ENCODE results near the gene POLDIP3.

POLDIP3 gene

GRCh38 chr22:42601879-42602465 lies 12.7 kb downstream of the POLDIP3 start:
- DNase-seq (ENCODE audit: low read depth): no peak
- H3K4me3 ChIP-seq (ENCODE audit: low read depth, low read length): no peak overlapping the region
- TF ChIP-seq CTCF (IDR thresholded peaks at IDR 0.05; ENCODE audit: control insufficient read depth, extremely low read depth, insufficient read depth): no peak

DNA sequence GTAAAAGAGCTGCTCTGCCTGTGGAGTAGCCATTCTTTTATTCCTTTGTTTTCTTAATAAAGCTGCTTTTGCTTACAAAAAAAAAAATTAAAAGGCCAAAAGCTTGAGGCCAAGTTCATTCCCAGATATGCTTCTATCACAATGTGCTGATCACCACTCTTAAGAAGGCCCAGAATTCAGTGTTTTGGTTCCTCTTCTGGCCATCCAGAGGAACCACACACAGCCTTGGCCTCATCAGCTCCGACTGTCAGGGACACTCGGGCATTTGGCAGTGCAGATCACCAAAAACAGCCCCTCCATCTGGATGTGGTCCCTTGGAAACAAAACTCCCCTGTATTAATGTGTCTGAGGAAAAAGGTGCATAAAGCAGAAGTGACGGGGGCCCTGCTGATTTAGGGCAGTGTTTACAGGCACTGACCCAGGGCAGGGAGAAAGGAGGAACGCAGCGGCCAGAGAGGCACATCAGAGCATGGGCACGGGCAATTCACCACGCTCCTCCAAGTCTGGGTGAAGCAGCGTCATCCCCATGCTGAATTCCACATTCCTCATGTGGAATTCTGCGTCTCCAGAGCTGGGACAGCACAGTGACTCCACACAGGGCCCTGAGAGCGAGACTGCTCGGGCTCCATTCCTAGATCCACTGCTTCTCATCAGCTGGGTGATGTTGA lies 17.7 kb downstream of the POLDIP3 start:
- H3K4me3 ChIP-seq (ENCODE audit: low read depth, low read length): no peak overlapping the region
- no peak for TF ChIP-seq CTCF (IDR thresholded peaks at IDR 0.05; ENCODE audit: control insufficient read depth, extremely low read depth, insufficient read depth)
- no peak for DNase-seq (ENCODE audit: low read depth)

- no peak overlapping the region for H3K4me3 ChIP-seq (ENCODE audit: low read depth, low read length)
- DNase-seq (ENCODE audit: low read depth): no peak
- TF ChIP-seq CTCF (IDR thresholded peaks at IDR 0.05; ENCODE audit: control insufficient read depth, extremely low read depth, insufficient read depth): no peak
Measured at GRCh38 chr22:42596336-42596735, 18.3 kb downstream of the POLDIP3 start.

DNA sequence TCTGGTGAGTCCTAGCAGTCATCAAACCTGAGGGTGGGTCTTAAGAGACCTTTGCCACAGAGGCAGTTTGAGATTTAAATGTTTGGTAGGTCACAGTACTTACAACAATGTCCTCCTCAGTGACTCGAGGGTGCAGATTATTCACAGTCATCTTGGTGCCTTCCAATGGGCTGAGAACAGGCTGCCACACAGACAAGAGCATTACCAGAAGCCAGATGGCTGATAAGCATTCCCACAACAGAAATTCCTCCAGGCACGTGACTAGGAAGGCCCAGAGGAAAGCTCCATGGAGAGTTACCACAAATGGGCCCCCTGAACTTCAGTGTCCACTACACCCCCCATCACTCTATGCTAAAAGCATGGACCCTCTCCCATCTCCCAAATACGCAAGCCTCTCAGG lies 19.2 kb downstream of the POLDIP3 start:
- no peak overlapping the region for H3K4me3 ChIP-seq (ENCODE audit: low read depth, low read length)
- TF ChIP-seq CTCF (IDR thresholded peaks at IDR 0.05; ENCODE audit: control insufficient read depth, extremely low read depth, insufficient read depth): no peak
- DNase-seq (ENCODE audit: low read depth): no peak

DNA sequence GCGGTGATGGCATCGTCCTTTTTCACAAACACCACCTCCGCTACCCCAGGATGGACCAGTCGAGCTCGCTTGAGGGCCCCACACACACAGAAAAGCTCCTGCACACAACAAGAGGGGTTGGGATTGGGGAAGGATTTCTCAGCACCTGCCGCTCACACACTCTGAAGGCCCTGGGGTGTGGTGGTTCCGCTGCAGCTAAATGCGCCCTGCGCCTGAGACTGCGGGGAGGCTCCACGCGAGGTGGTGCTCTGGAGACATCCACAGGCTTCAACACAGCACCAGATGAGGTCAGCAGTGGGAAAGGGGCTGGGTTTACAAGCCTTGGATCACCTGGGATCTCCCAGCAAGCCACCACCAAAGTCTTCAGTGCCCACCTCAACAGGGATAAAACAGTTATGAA lies 22.7 kb downstream of the POLDIP3 start:
- no peak for DNase-seq (ENCODE audit: low read depth)
- TF ChIP-seq CTCF (IDR thresholded peaks at IDR 0.05; ENCODE audit: control insufficient read depth, extremely low read depth, insufficient read depth): no peak
- H3K4me3 ChIP-seq (ENCODE audit: low read depth, low read length): no peak overlapping the region

DNA sequence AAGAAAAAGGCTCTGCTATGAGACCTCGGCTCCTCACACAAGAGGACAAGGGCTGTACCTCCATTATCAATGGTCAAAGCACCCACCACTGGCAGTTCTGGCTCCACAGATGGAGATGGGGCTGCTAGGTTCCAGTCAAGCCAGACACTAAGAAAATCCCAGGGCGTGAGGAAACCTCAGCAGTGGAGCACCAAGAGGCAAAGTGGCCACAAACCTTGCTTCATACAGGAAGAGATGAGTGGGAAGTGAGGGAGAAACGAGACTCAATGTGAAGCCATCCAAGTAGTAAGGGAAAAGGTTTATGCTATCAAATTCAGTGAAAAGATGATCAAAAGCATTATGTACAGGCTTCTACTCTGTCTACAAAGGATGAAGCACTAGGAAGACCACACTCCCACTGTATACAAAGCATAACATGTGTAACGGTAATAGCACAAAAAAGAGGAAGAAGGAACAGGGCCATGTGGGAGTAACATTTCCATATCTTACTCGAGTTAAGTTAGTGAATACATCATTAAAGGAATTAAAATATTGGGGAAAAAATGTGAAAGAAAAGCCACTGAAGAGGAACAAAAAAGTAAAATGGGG lies 27.0 kb downstream of the POLDIP3 start:
- TF ChIP-seq CTCF (IDR thresholded peaks at IDR 0.05; ENCODE audit: control insufficient read depth, extremely low read depth, insufficient read depth): no peak
- no peak for DNase-seq (ENCODE audit: low read depth)
- H3K4me3 ChIP-seq (ENCODE audit: low read depth, low read length): no peak overlapping the region
